Activated CD8-positive, alpha-beta memory T cell treated with anti-CD3 and anti-CD28 coated beads for 1 hour (primary cell): Measurements from ENCODE around the gene MAP6D1.
"Not testable (repeated sequence)": the region's sequence is repeated elsewhere in the genome, so short reads cannot be mapped to it uniquely, and the experiment has no call there.

ENCODE experiments used
- DNase-seq, 2 donors: peaks; one replicate each; pipeline ENCODE4 v3.0.0-alpha.2; 2020; ENCODE audit warnings: low read depth in 1 of 2; ENCODE audit errors: extremely low read depth in 1 of 2

MAP6D1 gene

GRCh38 chr3:183801601-183802000 lies 23.8 kb downstream of the MAP6D1 start:
- DNase-seq: no peak

- no peak for DNase-seq
Observed at GRCh38 chr3:183800243-183800863, 25.0 kb downstream of the MAP6D1 start.

GRCh38 chr3:183799461-183799860 lies 25.9 kb downstream of the MAP6D1 start:
- no peak for DNase-seq

- no peak for DNase-seq
Observed at GRCh38 chr3:183797996-183798395, 27.4 kb downstream of the MAP6D1 start.

- DNase-seq: no peak
Observed at GRCh38 chr3:183796372-183796771, 29.0 kb downstream of the MAP6D1 start.

- DNase-seq: no peak
Observed at GRCh38 chr3:183794452-183794851, 30.9 kb downstream of the MAP6D1 start.

GRCh38 chr3:183792976-183793375 lies 32.4 kb downstream of the MAP6D1 start:
- no peak for DNase-seq

- no peak for DNase-seq
Observed at GRCh38 chr3:183790700-183791099, 34.7 kb downstream of the MAP6D1 start.

- DNase-seq: no peak
Observed at GRCh38 chr3:183789826-183790225, 35.6 kb downstream of the MAP6D1 start.

GRCh38 chr3:183784503-183784902 lies 40.9 kb downstream of the MAP6D1 start:
- DNase-seq: not testable (repeated sequence)

GRCh38 chr3:183782576-183783276 lies 42.7 kb downstream of the MAP6D1 start:
- DNase-seq: no peak

GRCh38 chr3:183781246-183781645 lies 44.1 kb downstream of the MAP6D1 start:
- DNase-seq: no peak

- DNase-seq: no peak
Observed at GRCh38 chr3:183779896-183780465, 45.4 kb downstream of the MAP6D1 start.

GRCh38 chr3:183777016-183777618 lies 48.3 kb downstream of the MAP6D1 start:
- DNase-seq: no peak

GRCh38 chr3:183776451-183776850 lies 48.9 kb downstream of the MAP6D1 start:
- DNase-seq: not testable (repeated sequence)

- DNase-seq: no peak
Observed at GRCh38 chr3:183775781-183776180, 49.6 kb downstream of the MAP6D1 start.

- DNase-seq: no peak
Observed at GRCh38 chr3:183774631-183775030, 50.7 kb downstream of the MAP6D1 start.

- no peak for DNase-seq
Observed at GRCh38 chr3:183769453-183769852, 55.9 kb downstream of the MAP6D1 start.

- DNase-seq: no peak
Observed at GRCh38 chr3:183768114-183768513, 57.3 kb downstream of the MAP6D1 start.

GRCh38 chr3:183766745-183767606 lies 58.4 kb downstream of the MAP6D1 start:
- DNase-seq: peak; percentile 43 to 51

- no peak for DNase-seq
Observed at GRCh38 chr3:183766107-183766506, 59.3 kb downstream of the MAP6D1 start.
